Glutamatergic neuron (in vitro differentiated cells): ENCODE measurements around the gene SCN3A. TPM values are rescaled to one million over a fixed set of nuclear protein-coding genes. Genes with fewer than 3 reads are reported as not detected.
A peak's percentile ranks its signal among the peaks of the same experiment; 100 is the strongest.

Source experiments
- DNase-seq: peaks from one replicate; pipeline ENCODE4 v3.0.0; 2022
- H3K27ac Mint-ChIP-seq: one replicate; pipeline ENCODE4 v1.8.0; 2020; ENCODE audit warnings: mild to moderate bottlenecking, mixed read lengths, inconsistent platforms; ENCODE audit not compliant: unreplicated experiment
- H3K27me3 Mint-ChIP-seq: one replicate; pipeline ENCODE4 v1.8.0; 2020; ENCODE audit warnings: mild to moderate bottlenecking, moderate library complexity, mixed read lengths, inconsistent platforms; ENCODE audit not compliant: unreplicated experiment
- H3K36me3 Mint-ChIP-seq: one replicate; pipeline ENCODE4 v1.8.0; 2020; ENCODE audit warnings: mild to moderate bottlenecking, mixed read lengths, inconsistent platforms; ENCODE audit not compliant: unreplicated experiment
- H3K4me1 Mint-ChIP-seq: one replicate; pipeline ENCODE4 v1.8.0; 2020; ENCODE audit warnings: mild to moderate bottlenecking, low read depth, mixed read lengths, inconsistent platforms; ENCODE audit not compliant: unreplicated experiment
- H3K4me3 Mint-ChIP-seq: one replicate; pipeline ENCODE4 v1.8.0; 2020; ENCODE audit warnings: mild to moderate bottlenecking, mixed read lengths, inconsistent platforms; ENCODE audit not compliant: unreplicated experiment
- H3K9me3 Mint-ChIP-seq: one replicate; pipeline ENCODE4 v1.8.0; 2020; ENCODE audit warnings: mild to moderate bottlenecking, moderate library complexity, mixed read lengths, inconsistent platforms; ENCODE audit not compliant: unreplicated experiment
- total RNA-seq: library from RNA; stranded (reverse); fragmentation: NEBNext Ultra II Directional; extraction: Animal tissue kit (Norgen Biotek cat#: 25700); gene quantifications from one replicate; pipeline ENCODE4 v1.2.1, GENCODE V29; 2021; ENCODE audit not compliant: unreplicated experiment
- TF ChIP-seq, protein P1 (sequence below): fragments of 200-600 bp; sonication (generic); IDR thresholded peaks from one replicate; pipeline ENCODE4 v1.5.0; 2021; ENCODE audit not compliant: partially characterized antibody, unreplicated experiment

The SCN3A gene
- total RNA-seq, 1 donor from 2014 or later = 22.2 TPM

DNA sequence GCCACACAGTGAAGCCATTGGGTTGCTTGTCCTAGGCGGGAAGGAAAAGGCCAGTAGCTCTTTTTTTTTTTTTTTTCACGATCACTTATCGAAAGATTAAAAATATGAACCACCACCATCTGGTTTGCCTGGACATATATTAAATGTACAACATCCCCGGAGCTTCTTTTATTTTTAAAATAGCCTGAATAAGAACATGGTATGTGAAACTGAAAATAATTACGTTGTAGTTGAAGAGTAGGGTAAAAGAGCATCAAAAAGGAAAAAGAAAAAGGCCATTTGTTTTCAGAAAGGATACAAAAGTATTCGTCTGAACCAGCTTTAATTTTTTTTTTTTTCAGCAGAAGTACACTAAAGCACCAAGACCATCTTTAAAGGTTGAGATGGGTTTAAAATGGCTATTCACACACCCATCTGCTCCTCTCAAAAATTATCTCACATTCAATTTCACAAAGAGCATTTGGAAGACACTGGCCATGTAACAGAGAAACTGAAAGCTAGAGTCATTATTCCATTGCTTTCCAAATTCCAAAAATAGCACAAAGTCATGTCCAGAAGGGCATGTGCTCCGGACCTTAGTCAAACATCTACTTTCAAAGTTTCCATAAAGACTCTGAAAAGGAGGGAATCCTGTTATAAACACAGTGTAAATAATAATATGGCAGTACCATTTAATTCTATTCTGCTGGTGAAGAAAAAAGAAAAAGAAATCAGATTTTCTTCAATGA, 82.9 kb downstream of the SCN3A start:
- Mint-ChIP-seq H3K9me3 (no peaks in the 10 kb centered on the region), H3K27me3 (no peaks in the 10 kb centered on the region), H3K36me3 (no peaks in the 10 kb centered on the region)

DNA sequence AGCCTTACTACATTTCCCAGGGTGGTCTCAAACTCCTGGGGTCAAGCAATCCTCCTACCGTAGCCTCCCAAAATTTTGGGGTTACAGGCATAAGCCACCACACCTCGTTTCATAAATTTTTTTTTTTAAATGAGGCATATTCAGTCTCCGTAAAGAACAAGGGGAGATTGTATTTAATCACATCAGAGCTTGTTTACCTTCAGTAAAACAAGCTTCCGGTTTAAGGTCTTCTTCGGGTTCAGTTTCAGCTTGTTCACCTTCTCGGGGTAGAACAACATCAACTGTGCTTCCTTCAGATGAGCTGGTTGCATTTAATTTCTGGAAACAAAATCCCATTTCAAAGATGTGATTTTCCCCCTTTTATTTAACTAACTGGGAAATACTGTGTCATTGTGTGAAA, 88.6 kb downstream of the SCN3A start:
- Mint-ChIP-seq H3K27me3 (no peaks in the 10 kb centered on the region), H3K9me3 (no peaks in the 10 kb centered on the region), H3K4me1 (peaks cover 25% of the 10 kb centered on the region), H3K36me3 (no peaks in the 10 kb centered on the region), H3K4me3 (no peak overlapping the region), H3K27ac (no peak overlapping the region)
- TF ChIP-seq, protein P1, sequence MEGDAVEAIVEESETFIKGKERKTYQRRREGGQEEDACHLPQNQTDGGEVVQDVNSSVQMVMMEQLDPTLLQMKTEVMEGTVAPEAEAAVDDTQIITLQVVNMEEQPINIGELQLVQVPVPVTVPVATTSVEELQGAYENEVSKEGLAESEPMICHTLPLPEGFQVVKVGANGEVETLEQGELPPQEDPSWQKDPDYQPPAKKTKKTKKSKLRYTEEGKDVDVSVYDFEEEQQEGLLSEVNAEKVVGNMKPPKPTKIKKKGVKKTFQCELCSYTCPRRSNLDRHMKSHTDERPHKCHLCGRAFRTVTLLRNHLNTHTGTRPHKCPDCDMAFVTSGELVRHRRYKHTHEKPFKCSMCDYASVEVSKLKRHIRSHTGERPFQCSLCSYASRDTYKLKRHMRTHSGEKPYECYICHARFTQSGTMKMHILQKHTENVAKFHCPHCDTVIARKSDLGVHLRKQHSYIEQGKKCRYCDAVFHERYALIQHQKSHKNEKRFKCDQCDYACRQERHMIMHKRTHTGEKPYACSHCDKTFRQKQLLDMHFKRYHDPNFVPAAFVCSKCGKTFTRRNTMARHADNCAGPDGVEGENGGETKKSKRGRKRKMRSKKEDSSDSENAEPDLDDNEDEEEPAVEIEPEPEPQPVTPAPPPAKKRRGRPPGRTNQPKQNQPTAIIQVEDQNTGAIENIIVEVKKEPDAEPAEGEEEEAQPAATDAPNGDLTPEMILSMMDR = no peak
- no peak for DNase-seq

More for the DNA sequence above, 82.9 kb downstream of the SCN3A start:
- DNase-seq = no peak
- peaks cover 17% of the 10 kb centered on the region for H3K4me1 Mint-ChIP-seq
- TF ChIP-seq, protein P1 = no peak
- H3K27ac Mint-ChIP-seq = peak overlapping the region; percentile 36
- peak overlapping the region; percentile 40 for H3K4me3 Mint-ChIP-seq

DNA sequence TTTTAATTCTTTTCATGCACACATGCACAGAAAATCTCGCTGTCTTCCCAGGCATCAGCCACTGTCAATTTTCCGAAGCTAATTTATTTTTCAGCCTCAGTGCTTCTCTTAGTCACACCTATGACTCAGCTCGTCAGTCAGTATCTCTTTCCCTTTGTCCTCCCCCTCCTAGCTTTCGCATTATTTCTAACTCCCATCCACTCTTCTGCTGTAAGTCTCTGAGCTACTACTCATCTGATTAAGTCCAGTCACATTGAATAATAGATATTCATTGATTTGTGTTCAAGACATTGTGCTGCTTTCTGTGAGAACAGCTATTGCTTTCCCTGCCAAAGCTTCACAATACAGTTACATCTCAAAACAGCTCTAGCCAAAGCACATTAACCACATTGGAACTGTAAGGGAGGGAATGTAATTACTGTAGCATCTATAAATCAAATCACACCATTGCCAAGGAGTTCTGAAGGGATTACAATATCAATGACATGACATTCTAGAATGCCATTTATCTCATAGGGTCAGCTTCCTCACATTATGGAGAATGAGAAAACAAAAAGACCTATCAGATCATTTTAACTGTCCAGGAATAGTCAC, 89.4 kb downstream of the SCN3A start:
- Mint-ChIP-seq H3K36me3 (no peaks in the 10 kb centered on the region), H3K9me3 (no peaks in the 10 kb centered on the region), H3K27ac (peak overlapping the region; percentile 57), H3K27me3 (no peaks in the 10 kb centered on the region), H3K4me3 (peak overlapping the region; percentile 9), H3K4me1 (peaks cover 25% of the 10 kb centered on the region)
- TF ChIP-seq, protein P1 = no peak
- DNase-seq = no peak

DNA sequence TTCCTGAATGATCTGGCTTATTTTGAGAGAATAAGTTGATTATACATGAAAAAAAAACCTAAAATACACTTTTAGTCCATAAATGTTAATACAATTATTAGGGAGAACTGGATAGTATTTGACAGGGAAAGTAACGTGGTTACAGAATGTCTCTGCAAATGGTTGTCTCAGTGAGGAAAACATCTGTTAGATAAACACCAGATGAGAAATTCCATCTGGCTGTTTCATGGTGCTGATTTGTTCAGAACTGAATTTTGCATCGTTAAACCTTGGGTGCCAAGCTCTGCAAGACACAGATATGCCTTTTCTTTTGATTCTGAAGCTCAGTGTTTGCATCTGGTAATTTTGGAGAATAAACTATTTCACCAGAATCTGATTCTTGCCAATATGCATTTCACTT, 90.4 kb downstream of the SCN3A start:
- TF ChIP-seq, protein P1 = no peak
- Mint-ChIP-seq H3K4me3 (no peak overlapping the region), H3K27me3 (no peaks in the 10 kb centered on the region), H3K9me3 (no peaks in the 10 kb centered on the region), H3K36me3 (no peaks in the 10 kb centered on the region), H3K4me1 (peaks cover 25% of the 10 kb centered on the region), H3K27ac (peak overlapping the region; percentile 72)
- no peak for DNase-seq

DNA sequence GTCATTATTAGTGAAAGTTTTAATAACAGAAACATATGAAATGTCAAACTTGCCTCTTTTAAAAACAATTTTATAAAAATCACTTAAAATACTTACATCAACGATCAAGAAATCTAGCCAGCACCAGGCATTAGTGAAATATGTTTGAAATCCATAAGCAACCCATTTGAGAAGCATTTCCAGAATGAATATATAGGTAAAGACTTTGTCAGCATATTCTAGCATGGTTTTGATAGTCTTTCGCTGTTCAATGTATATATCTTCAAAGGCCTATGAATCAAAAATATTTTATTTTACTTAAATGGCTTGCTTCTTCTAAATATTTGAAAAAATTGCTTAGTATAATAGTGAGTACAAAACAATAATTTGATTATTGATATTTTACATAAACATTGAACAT, 91.1 kb downstream of the SCN3A start:
- H3K4me1 Mint-ChIP-seq = peaks cover 25% of the 10 kb centered on the region
- H3K27ac Mint-ChIP-seq = peak overlapping the region; percentile 72
- DNase-seq = no peak
- TF ChIP-seq, protein P1 = no peak
- H3K27me3 Mint-ChIP-seq = no peaks in the 10 kb centered on the region
- H3K9me3 Mint-ChIP-seq = no peaks in the 10 kb centered on the region
- H3K36me3 Mint-ChIP-seq = no peaks in the 10 kb centered on the region
- no peak overlapping the region for H3K4me3 Mint-ChIP-seq
